Smooth muscle cell of the coronary artery (primary cell): ENCODE data around the gene ITPRID1. TPM values are rescaled to one million over a fixed set of nuclear protein-coding genes. Genes with fewer than 3 reads are reported as not detected.

Experiments used
- total RNA-seq: library from RNA; depleted of rRNA; stranded (reverse); fragments of >200 nt; gene quantifications from 2 replicates; pipeline ENCODE4 v1.2.3, GENCODE V29; 2014; ENCODE audit warnings: low replicate concordance

ITPRID1 gene
- total RNA-seq: not detected in 2 replicates

GRCh38 chr7:31513790-31514189 is at the start of gene ITPRID1:
TSS of gene ITPRID1 (plus strand) at chr7:31514090. CDS start at chr7:31553025, 38,935 bp downstream.

GRCh38 chr7:31687024-31687748 is 173.3 kb downstream of the ITPRID1 start, which contains the start of gene PPP1R17:
TSS of gene PPP1R17 (plus strand) at chr7:31687215. CDS start at chr7:31692442, 5,227 bp downstream.

Other genes with a start within 250 kb of the ITPRID1 start
- gene NEUROD6, start 173.4 kb upstream of the ITPRID1 start, total RNA-seq: not detected in 2 replicates
- not detected in 2 replicates for gene PPP1R17, start 173.1 kb downstream of the ITPRID1 start, total RNA-seq